HFF-Myc (cell line): ENCODE measurements around the gene PRADC1.
"Not testable (repeated sequence)": the region's sequence is repeated elsewhere in the genome, so short reads cannot be mapped to it uniquely, and the experiment has no call there.

Source experiments
- DNase-seq: peaks from one replicate; pipeline ENCODE4 v3.0.0-alpha.2; 2011; ENCODE audit warnings: low read depth; ENCODE audit errors: extremely low read depth
- H3K4me3 ChIP-seq: replicated peaks from 2 replicates; pipeline ENCODE4 v1.5.1; 2011; ENCODE audit warnings: low read depth, mild to moderate bottlenecking, control low read depth, low read length
- TF ChIP-seq, protein P1 (sequence below): IDR thresholded peaks from 2 replicates; pipeline ENCODE4 v1.5.1; 2012; ENCODE audit warnings: mild to moderate bottlenecking, low read depth, low read length, control low read depth; ENCODE audit errors: missing control alignments

PRADC1 gene

GRCh38 chr2:73205611-73206010 lies 27.4 kb downstream of the PRADC1 start:
- DNase-seq, result no peak
- TF ChIP-seq, protein P1, sequence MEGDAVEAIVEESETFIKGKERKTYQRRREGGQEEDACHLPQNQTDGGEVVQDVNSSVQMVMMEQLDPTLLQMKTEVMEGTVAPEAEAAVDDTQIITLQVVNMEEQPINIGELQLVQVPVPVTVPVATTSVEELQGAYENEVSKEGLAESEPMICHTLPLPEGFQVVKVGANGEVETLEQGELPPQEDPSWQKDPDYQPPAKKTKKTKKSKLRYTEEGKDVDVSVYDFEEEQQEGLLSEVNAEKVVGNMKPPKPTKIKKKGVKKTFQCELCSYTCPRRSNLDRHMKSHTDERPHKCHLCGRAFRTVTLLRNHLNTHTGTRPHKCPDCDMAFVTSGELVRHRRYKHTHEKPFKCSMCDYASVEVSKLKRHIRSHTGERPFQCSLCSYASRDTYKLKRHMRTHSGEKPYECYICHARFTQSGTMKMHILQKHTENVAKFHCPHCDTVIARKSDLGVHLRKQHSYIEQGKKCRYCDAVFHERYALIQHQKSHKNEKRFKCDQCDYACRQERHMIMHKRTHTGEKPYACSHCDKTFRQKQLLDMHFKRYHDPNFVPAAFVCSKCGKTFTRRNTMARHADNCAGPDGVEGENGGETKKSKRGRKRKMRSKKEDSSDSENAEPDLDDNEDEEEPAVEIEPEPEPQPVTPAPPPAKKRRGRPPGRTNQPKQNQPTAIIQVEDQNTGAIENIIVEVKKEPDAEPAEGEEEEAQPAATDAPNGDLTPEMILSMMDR, result no peak
- no peak overlapping the region for H3K4me3 ChIP-seq

GRCh38 chr2:73203055-73203681 lies 29.9 kb downstream of the PRADC1 start:
- no peak for DNase-seq
- TF ChIP-seq, protein P1, result no peak
- no peak overlapping the region for H3K4me3 ChIP-seq

- TF ChIP-seq, protein P1, result no peak
- no peak within 1 kb of the TSS for H3K4me3 ChIP-seq
- no peak for DNase-seq
These were observed 30.6 kb downstream of the PRADC1 start, which contains the start of gene NOTO for GRCh38 chr2:73202156-73203054. TSS of gene NOTO (plus strand) at chr2:73202574. CDS start at chr2:73202667, 93 bp downstream.

DNA sequence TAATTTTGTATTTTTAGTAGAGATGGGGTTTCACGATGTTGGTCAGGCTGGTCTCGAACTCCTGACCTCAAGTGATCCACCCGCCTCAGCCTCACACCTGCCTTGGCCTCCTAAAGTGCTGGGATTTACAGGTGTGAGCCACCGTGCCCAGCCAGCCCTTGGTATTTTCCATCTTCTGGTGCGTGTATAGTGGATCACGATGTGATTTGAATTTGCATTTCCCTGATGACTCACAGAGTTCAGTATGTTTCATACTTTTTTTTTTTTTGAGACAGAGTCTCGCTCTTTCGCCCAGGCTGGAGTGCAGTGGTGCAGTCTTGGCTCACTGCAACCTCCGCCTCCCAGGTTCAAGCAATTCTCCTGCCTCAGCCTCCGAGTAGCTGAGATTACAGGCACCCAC lies 32.8 kb downstream of the PRADC1 start:
- not testable (repeated sequence) for H3K4me3 ChIP-seq, DNase-seq

- TF ChIP-seq, protein P1, result no peak
- no peak for DNase-seq
- no peak overlapping the region for H3K4me3 ChIP-seq
These were observed 35.5 kb downstream of the PRADC1 start for GRCh38 chr2:73197579-73197978.

DNA sequence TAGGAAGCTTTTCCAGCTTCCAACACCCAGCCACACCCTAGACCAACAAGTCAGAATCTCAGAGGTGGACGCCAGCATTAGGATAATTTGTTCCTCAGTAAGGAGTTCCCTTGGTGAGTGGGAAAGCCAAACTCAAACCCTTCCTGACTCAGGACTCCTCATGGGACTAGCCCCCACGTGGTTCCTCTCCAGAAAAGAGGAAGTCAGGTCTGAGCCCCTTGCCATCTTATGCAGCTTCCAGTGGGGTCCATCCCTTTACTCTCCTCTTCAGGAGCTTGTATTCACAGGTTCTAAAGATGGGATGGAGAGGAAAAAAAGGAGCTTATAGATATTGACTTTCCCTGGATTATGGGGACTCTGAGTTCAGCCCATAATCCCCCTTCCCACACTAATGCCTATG lies 45.5 kb downstream of the PRADC1 start:
- DNase-seq, result no peak
- no peak overlapping the region for H3K4me3 ChIP-seq
- TF ChIP-seq, protein P1, result no peak

- no peak overlapping the region for H3K4me3 ChIP-seq
- no peak for DNase-seq
- TF ChIP-seq, protein P1, result no peak
These were observed 47.1 kb downstream of the PRADC1 start for GRCh38 chr2:73185965-73186364.
